ENCODE measurements around the gene SH3RF2. TPM values are rescaled to one million over a fixed set of nuclear protein-coding genes. Genes with fewer than 3 reads are reported as not detected.

The SH3RF2 gene
- total and polyA plus RNA-seq, 9 of the 15 experiments (the other 6 are each of a cell fraction or from before 2014, with no cell fraction given): 0.05 TPM; not detected in 8

GRCh38 chr5:145960166-145960565, 23.8 kb downstream of the SH3RF2 start (continued):
- TF ChIP-seq HDGF (IDR thresholded peaks at IDR 0.05) (no peak), TSC22D4 (tag; IDR thresholded peaks at IDR 0.05) (no peak), ZBTB7A (IDR thresholded peaks at IDR 0.05; ENCODE audit: borderline replicate concordance, control insufficient read depth, low read depth, low read length) (no peak), ETV5 (CRISPR knock-in tag; IDR thresholded peaks at IDR 0.05; ENCODE audit: low read depth) (no peak), SNRNP70 (optimal IDR thresholded peaks at IDR 0.05; ENCODE audit: low read depth, low read length) (no peak), MYC (IDR thresholded peaks at IDR 0.05; ENCODE audit: low read depth, low read length) (no peak), MYC (CRISPR knock-in tag; IDR thresholded peaks at IDR 0.05; ENCODE audit: borderline replicate concordance, low read depth) (no peak)

- H3K27ac ChIP-seq (ENCODE audit: extremely low read depth, low read depth, low read length): no peak overlapping the region
- no TSS peak for BruUV-seq (replicated peaks)
- ChIA-PET POLR2A (no interaction called here), CTCF (ENCODE audit: low intra/inter-chr PET ratio) (no interaction called here)
- H3K4me2 ChIP-seq (ENCODE audit: insufficient read depth, low read length): no peak overlapping the region
- H3K4me3 ChIP-seq: no peak overlapping the region
- no peak for FAIRE-seq
- TF ChIP-seq ASH1L (IDR thresholded peaks at IDR 0.05; ENCODE audit: borderline replicate concordance, low read depth, partially characterized antibody) (no peak), ZSCAN32 (CRISPR knock-in tag; IDR thresholded peaks at IDR 0.05) (no peak)
- TF ChIP-seq, protein P1, sequence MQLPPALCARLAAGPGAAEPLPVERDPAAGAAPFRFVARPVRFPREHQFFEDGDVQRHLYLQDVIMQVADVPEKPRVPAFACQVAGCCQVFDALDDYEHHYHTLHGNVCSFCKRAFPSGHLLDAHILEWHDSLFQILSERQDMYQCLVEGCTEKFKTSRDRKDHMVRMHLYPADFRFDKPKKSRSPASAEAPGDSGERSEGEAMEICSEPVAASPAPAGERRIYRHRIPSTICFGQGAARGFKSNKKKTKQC (CRISPR knock-in tag; IDR thresholded peaks at IDR 0.05): no peak
- in situ Hi-C loops (cut with MboI): no loop called here
- no peak for ATAC-seq
- H3K4me1 ChIP-seq (replicated peaks in 1 of 2; ENCODE audit: control insufficient read depth in 2 of 2, insufficient read depth in 2 of 2, low read length in 2 of 2): no peaks in the 10 kb centered on the region
- no peak for DNase-seq (ENCODE audit: extremely low read depth in 1 of 4, low spot score in 3 of 4)
- no peak overlapping the region for H2AFZ ChIP-seq (ENCODE audit: low read depth, low read length)
- H3K36me3 ChIP-seq (ENCODE audit: control insufficient read depth, insufficient read depth, low read length): no peaks in the 10 kb centered on the region
- intact Hi-C loops (cut with micrococcal nuclease): no loop called here
- no peaks in the 10 kb centered on the region for H3K9me3 ChIP-seq (replicated peaks; ENCODE audit: control insufficient read depth, insufficient read depth, low read depth, low read length)
- no peaks in the 10 kb centered on the region for H4K20me1 ChIP-seq (replicated peaks; ENCODE audit: control insufficient read depth, insufficient read depth, low read length)
- no peak overlapping the region for H3K9ac ChIP-seq (ENCODE audit: insufficient read depth in 1 of 2, low read depth in 2 of 2, low read length in 2 of 2)
- 0% methylated on average over 4 of the region's 4 CpGs for WGBS (ENCODE audit: insufficient coverage, low coverage, missing lambda C conversion rate)
- H3K27me3 ChIP-seq (ENCODE audit: control insufficient read depth in 2 of 2, insufficient read depth in 2 of 2, low read length in 2 of 2): no peaks in the 10 kb centered on the region; a peak in 2 of 5 replicates
- no peaks in the 10 kb centered on the region for H3K9me1 ChIP-seq (ENCODE audit: control insufficient read depth, insufficient read depth, low read length)
- no peaks in the 10 kb centered on the region for H3K79me2 ChIP-seq (ENCODE audit: control insufficient read depth, insufficient read depth, low read length)
Measured at GRCh38 chr5:145960848-145961600, 24.6 kb downstream of the SH3RF2 start.

Data from K562 (cell line).